Testis (tissue), 2 donors: Measurements from ENCODE around the gene DCTN1.

Experiments
- CTCF ChIP-seq, 3 experiments: fragments of 450-650 bp in 2 of 3; fragments of 200-600 bp in 1 of 3; sonication (generic) in 1 of 3; IDR thresholded peaks; one replicate each; pipeline ENCODE4 v1.5.1; 2016 to 2019; ENCODE audit warnings: antibody characterized with exemption in 3 of 3, mild to moderate bottlenecking in 2 of 3, moderate library complexity in 1 of 3
- POLR2A ChIP-seq: fragments of 450-650 bp; IDR thresholded peaks from one replicate; pipeline ENCODE4 v1.6.1; 2017; ENCODE audit warnings: antibody characterized with exemption, mild to moderate bottlenecking, moderate library complexity

GRCh38 chr2:74317701-74318100 is 62.4 kb downstream of the DCTN1 start:
- TF ChIP-seq CTCF (IDR thresholded peaks at IDR 0.05) (no peak), POLR2A (no peak)
